K562 (cell line): ENCODE results near the gene ACHE. TPM values are rescaled to one million over a fixed set of nuclear protein-coding genes. Genes with fewer than 3 reads are reported as not detected.

Source experiments
- ATAC-seq: fragments of 200-7000 bp; cut with Tn5 transposase; 3 replicates; pipeline ENCODE4 v1.9.1; 2020; ENCODE audit warnings: moderate library complexity
- BruUV-seq: library from RNA; stranded (reverse); fragments of 400-500 nt; replicated peaks from 2 replicates; lab custom pipeline; 2021; lab: Mats Ljungman, UMichigan
- CTCF ChIA-PET: fragments of 300-600 bp; formaldehyde crosslinking; extraction: SDS; loops from one replicate; lab custom pipeline; 2021; ENCODE audit warnings: low intra/inter-chr PET ratio; lab: Yijun Ruan, JAX
- POLR2A ChIA-PET: fragments of 300-600, 350-650 bp; sonication (Branson Sonifier 250); formaldehyde crosslinking; extraction: SDS; loops from one replicate; lab custom pipeline; 2021; ENCODE audit warnings: antibody characterized with exemption, inconsistent platforms; lab: Yijun Ruan, JAX
- DNase-seq, 4 experiments: peaks; one replicate each; pipeline versions ENCODE4 v3.0.0 to v3.0.0-alpha.2; 2011 to 2018; ENCODE audit warnings: low spot score in 3 of 4, mixed read lengths in 3 of 4; ENCODE audit errors: extremely low read depth in 1 of 4
- FAIRE-seq: peaks from 2 replicates; lab custom pipeline; 2011; peaks lifted over from hg19 to GRCh38; lab: Jason Lieb, UNC
- H2AFZ ChIP-seq: 2 replicates; pipeline ENCODE4 v1.6.0; 2011; ENCODE audit warnings: low read depth, low read length, control low read depth, inconsistent platforms
- H3K27ac ChIP-seq: fragments of 200-600 bp; 3 replicates; pipeline ENCODE4 v1.8.0; 2011; ENCODE audit warnings: low read depth, mild to moderate bottlenecking, control low read depth, inconsistent platforms, low read length, moderate library complexity, mixed read lengths; ENCODE audit errors: extremely low read depth
- H3K27me3 ChIP-seq, 2 experiments: fragments of 300-600 bp in 1 of 2; 2 replicates in 1 of 2; 3 replicates in 1 of 2; pipeline versions ENCODE4 v1.6.0 to v1.8.0; 2011; ENCODE audit warnings: inconsistent platforms in 2 of 2, low read length in 2 of 2, mild to moderate bottlenecking in 1 of 2, mixed read lengths in 1 of 2, moderate library complexity in 1 of 2; ENCODE audit not compliant: control insufficient read depth in 2 of 2, insufficient read depth in 2 of 2
- H3K36me3 ChIP-seq: fragments of 300-600 bp; 3 replicates; pipeline ENCODE4 v1.8.0; 2011; ENCODE audit warnings: mild to moderate bottlenecking, low read length, inconsistent platforms; ENCODE audit not compliant: control insufficient read depth, insufficient read depth
- H3K4me1 ChIP-seq, 2 experiments: fragments of 200-600 bp in 1 of 2; replicated peaks in 1 of 2; 2 replicates in 1 of 2; 3 replicates in 1 of 2; pipeline versions ENCODE4 v1.5.1 to v1.8.0; 2011; ENCODE audit warnings: inconsistent platforms in 2 of 2, low read length in 2 of 2, mild to moderate bottlenecking in 1 of 2, mixed read lengths in 1 of 2, moderate library complexity in 1 of 2; ENCODE audit not compliant: control insufficient read depth in 2 of 2, insufficient read depth in 2 of 2
- H3K4me2 ChIP-seq: 2 replicates; pipeline ENCODE4 v1.6.1; 2011; ENCODE audit warnings: low read length, control low read depth, inconsistent platforms, mixed read lengths; ENCODE audit not compliant: insufficient read depth
- H3K4me3 ChIP-seq: fragments of 200-600 bp; sonication (generic), shearing (Covaris generic); 2 replicates; pipeline ENCODE4 v1.5.1; 2016; ENCODE audit warnings: control low read depth, inconsistent platforms
- H3K79me2 ChIP-seq: fragments of 200-600 bp; 3 replicates; pipeline ENCODE4 v1.8.0; 2011; ENCODE audit warnings: low read length, inconsistent platforms; ENCODE audit not compliant: control insufficient read depth, insufficient read depth
- H3K9ac ChIP-seq, 2 experiments: 2 replicates each; pipeline versions ENCODE4 v1.6.0 to v1.6.1; 2011; ENCODE audit warnings: low read depth in 2 of 2, low read length in 2 of 2, control low read depth in 1 of 2, inconsistent platforms in 1 of 2, mild to moderate bottlenecking in 1 of 2, mixed read lengths in 1 of 2; ENCODE audit not compliant: insufficient read depth in 1 of 2
- H3K9me1 ChIP-seq: one replicate; pipeline ENCODE4 v1.6.0; 2011; ENCODE audit warnings: inconsistent platforms, mild to moderate bottlenecking, low read length, moderate library complexity; ENCODE audit not compliant: control insufficient read depth, insufficient read depth
- H3K9me3 ChIP-seq: replicated peaks from 2 replicates; pipeline ENCODE4 v1.5.1; 2011; ENCODE audit warnings: low read depth, low read length, inconsistent platforms; ENCODE audit not compliant: control insufficient read depth, insufficient read depth
- H4K20me1 ChIP-seq: replicated peaks from 2 replicates; pipeline ENCODE4 v1.6.1; 2011; ENCODE audit warnings: low read length, inconsistent platforms, mixed read lengths; ENCODE audit not compliant: control insufficient read depth, insufficient read depth
- ARHGAP35 ChIP-seq: fragments of 450-650 bp; IDR thresholded peaks from 2 replicates; pipeline ENCODE4 v1.6.1; 2018; ENCODE audit not compliant: partially characterized antibody
- BHLHE40 ChIP-seq: IDR thresholded peaks from 2 replicates; pipeline ENCODE4 v1.6.1; 2011; ENCODE audit warnings: low read length, improper control_type of control experiment
- CHD1 ChIP-seq: fragments of 200-600 bp; sonication (generic); IDR thresholded peaks from one replicate; pipeline ENCODE4 v1.6.1; 2012; ENCODE audit warnings: mild to moderate bottlenecking, moderate library complexity, low read length, inconsistent platforms
- CREB1 ChIP-seq, 2 experiments: sonication (generic) in 1 of 2; formaldehyde crosslinking in 1 of 2; IDR thresholded peaks; 2 replicates each; pipeline versions ENCODE4 v1.6.1 to v1.8.0; 2012 to 2022; ENCODE audit warnings: inconsistent platforms in 1 of 2, mild to moderate bottlenecking in 1 of 2, missing genetic modification reagents in 1 of 2, moderate library complexity in 1 of 2
- ELF1 ChIP-seq: fragments of 200-800 bp; sonication (Bioruptor generic); IDR thresholded peaks from 2 replicates; pipeline ENCODE4 v1.6.1; 2016; ENCODE audit warnings: missing genetic modification characterization, missing compliant biosample characterization
- EP300 ChIP-seq: IDR thresholded peaks from 2 replicates; pipeline ENCODE4 v1.6.1; 2012; ENCODE audit warnings: low read length, improper control_type of control experiment
- ESRRA ChIP-seq: fragments of 450-650 bp; IDR thresholded peaks from 2 replicates; pipeline ENCODE4 v1.6.1; 2014; ENCODE audit warnings: low read depth, mild to moderate bottlenecking, moderate library complexity, borderline replicate concordance
- MAZ ChIP-seq, 2 experiments: fragments of 450-650 bp in 1 of 2; sonication (generic) in 1 of 2; formaldehyde crosslinking; IDR thresholded peaks in 1 of 2; conservative IDR thresholded peaks in 1 of 2; 2 replicates each; pipeline versions ENCODE4 v1.4.0 to v1.5.0; 2020; ENCODE audit warnings: mild to moderate bottlenecking in 1 of 2, missing genetic modification reagents in 1 of 2
- MECOM ChIP-seq: fragments of 250-450 bp; sonication (Bioruptor Pico); IDR thresholded peaks from 2 replicates; pipeline ENCODE4 v1.8.0; 2022; ENCODE audit warnings: inconsistent platforms
- MTA2 ChIP-seq: fragments of 450-650 bp; IDR thresholded peaks from 2 replicates; pipeline ENCODE4 v1.6.1; 2016; ENCODE audit warnings: low read depth
- MXI1 ChIP-seq: IDR thresholded peaks from 2 replicates; pipeline ENCODE4 v1.6.1; 2011; ENCODE audit warnings: low read depth, mild to moderate bottlenecking, improper control_type of control experiment, low read length
- SMAD4 ChIP-seq: fragments of 250-450 bp; sonication (Bioruptor Pico); conservative IDR thresholded peaks from 2 replicates; pipeline ENCODE4 v1.8.0; 2021; ENCODE audit warnings: inconsistent platforms, mild to moderate bottlenecking, moderate library complexity
- SOX6 ChIP-seq: fragments of 450-650 bp; IDR thresholded peaks from 2 replicates; pipeline ENCODE4 v1.6.1; 2014; ENCODE audit warnings: mild to moderate bottlenecking
- SP2 ChIP-seq: IDR thresholded peaks from 2 replicates; pipeline ENCODE4 v1.6.1; 2011; ENCODE audit warnings: mild to moderate bottlenecking, low read depth, low read length, moderate library complexity; ENCODE audit not compliant: poor library complexity, severe bottlenecking; ENCODE audit errors: extremely low read depth
- SRSF1 ChIP-seq: fragments of 200-400 bp; formaldehyde crosslinking; IDR thresholded peaks from 2 replicates; pipeline ENCODE4 v1.6.1; 2017; ENCODE audit warnings: mild to moderate bottlenecking, low read depth, low read length, moderate library complexity
- TRIM24 ChIP-seq, 2 experiments: fragments of 450-650 bp; IDR thresholded peaks; 2 replicates each; pipeline ENCODE4 v1.6.1; 2016
- ZNF12 ChIP-seq: sonication (generic); formaldehyde crosslinking; IDR thresholded peaks from 2 replicates; pipeline ENCODE4 v1.4.0; 2020; ENCODE audit warnings: mild to moderate bottlenecking, missing genetic modification reagents
- ZNF436 ChIP-seq: fragments of 250-450, 450-650 bp; sonication (Bioruptor Pico); formaldehyde crosslinking; IDR thresholded peaks from 2 replicates; pipeline ENCODE4 v1.7.0; 2020; ENCODE audit warnings: mild to moderate bottlenecking
- whole genome bisulfite sequencing: fragments of 100-300 bp; shearing (Covaris generic); methylation state at CpG from one replicate; pipeline ENCODE4 v1.1.6; 2016; ENCODE audit warnings: low coverage, mixed read lengths; ENCODE audit not compliant: insufficient coverage; ENCODE audit errors: missing lambda C conversion rate; 5-methylcytosine and 5-hydroxymethylcytosine counted together
- in situ Hi-C: fragments of 300-500 bp; cut with MboI; formaldehyde crosslinking; loops from 4 replicates; pipeline ENCODE4 v1.15.0; 2018; ENCODE audit warnings: inconsistent platforms, mixed read lengths
- intact Hi-C: fragments of 100-400 bp; cut with micrococcal nuclease; formaldehyde crosslinking; loops from 2 replicates; pipeline ENCODE4 v1.14.2; 2022
- polyA plus RNA-seq, 8 experiments: library from polyadenylated mRNA; depleted of rRNA in 4 of 8; stranded (reverse) in 5 of 8; unstranded in 3 of 8; fragments of >200 nt; fragmentation: Nextera tagmentation in 2 of 8; fragmentation: Illumina TruSeq in 1 of 8; extraction: Ambion mirVana in 2 of 8; extraction: Trizol in 1 of 8; gene quantifications; 2 replicates each; pipeline versions ENCODE4 v1.2.1 to v1.2.3, GENCODE V29; 2011 to 2014; ENCODE audit warnings: inconsistent platforms in 1 of 8, missing spikeins in 1 of 8
- total RNA-seq, 7 experiments: library from RNA; depleted of rRNA in 6 of 7; stranded (reverse); fragments of >200 nt in 6 of 7; fragmentation: Illumina TruSeq in 2 of 7; extraction: Trizol in 2 of 7; gene quantifications; 2 replicates each; pipeline versions ENCODE4 v1.2.1 to v1.2.3, GENCODE V29; 2011 to 2021; ENCODE audit warnings: low replicate concordance in 1 of 7
- TF ChIP-seq, protein P1 (sequence below): fragments of 450-650 bp; IDR thresholded peaks from 2 replicates; pipeline ENCODE4 v1.6.1; 2016; ENCODE audit warnings: mild to moderate bottlenecking

The ACHE gene
- total and polyA plus RNA-seq, 9 of the 15 experiments (the other 6 are each of a cell fraction or from before 2014, with no cell fraction given), result 0.04 to 8.8 (median 1.9) TPM

DNA sequence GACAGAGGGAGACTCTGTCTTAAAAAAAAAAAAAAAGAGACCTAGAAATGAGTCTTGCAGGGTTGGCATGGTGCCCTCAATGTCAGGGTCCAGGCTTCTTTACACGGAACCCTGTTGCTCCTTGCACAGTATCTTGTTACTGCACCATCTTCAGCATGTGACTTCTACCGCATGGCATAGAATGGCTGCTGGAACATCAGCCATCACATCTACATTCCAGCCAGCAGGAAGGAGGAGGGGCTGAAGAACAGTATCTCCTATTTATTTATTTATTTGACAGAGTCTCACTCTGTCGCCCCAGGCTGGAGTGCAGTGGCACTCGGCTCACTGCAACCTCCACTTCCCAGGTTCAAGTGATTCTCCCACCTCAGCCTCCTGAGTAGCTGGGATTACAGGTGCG, 3.7 kb upstream of the ACHE start (continued):
- no peak for TF ChIP-seq SMAD4 (CRISPR knock-in tag)

DNA sequence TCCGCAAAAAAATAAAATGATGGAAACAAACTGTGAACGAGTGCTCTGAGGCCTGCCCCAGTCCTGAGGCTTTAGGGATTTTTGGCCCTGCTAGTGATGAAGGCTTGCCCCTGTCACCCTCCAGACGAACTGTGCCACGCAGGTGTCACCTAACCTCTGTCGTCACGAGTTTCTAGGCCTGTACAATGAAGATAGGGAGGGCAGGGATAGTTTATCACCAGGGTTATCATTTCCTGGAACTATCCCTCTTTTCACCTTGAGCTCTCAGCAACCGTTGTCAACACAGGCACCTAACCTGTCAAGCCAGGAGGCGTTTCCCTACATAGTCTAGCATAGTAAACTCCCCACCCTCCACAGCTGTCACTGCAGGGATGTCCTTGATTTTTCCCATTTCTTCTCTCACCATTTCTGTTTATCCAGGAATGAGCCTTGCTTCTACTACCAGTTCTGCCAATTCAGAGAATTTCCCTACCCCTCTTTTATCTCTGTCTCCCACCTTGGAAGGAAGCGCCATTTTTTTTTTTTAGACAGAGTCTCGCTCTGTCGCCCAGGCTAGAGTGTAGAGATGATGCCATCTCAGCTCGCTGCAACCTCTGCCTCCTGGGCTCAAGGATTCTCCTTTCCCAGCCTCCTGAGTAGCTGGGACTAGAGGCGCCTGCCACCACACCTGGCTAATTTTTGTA, 2.2 kb upstream of the ACHE start:
- intact Hi-C loops (loop anchor here (1.0 to 5.0 kb wide), 6 partner anchors 68 to 384 kb away; no protein-coding TSS in a partner anchor), in situ Hi-C loops (no loop called here)
- ATAC-seq, result peak; percentile 25
- CTCF ChIA-PET, result interaction anchor here (0.5 to 3.1 kb wide), 5 partner anchors 162 to 294 kb away, joined by 3 to 44 read pairs (median 3); no protein-coding TSS in a partner anchor
- peak; percentile 68 to 83 (median 73) for DNase-seq
- peak overlapping the region; percentile 21; the same call in 1 of the 2 replicates for H2AFZ ChIP-seq
- H3K9ac ChIP-seq, result peak overlapping the region; percentile 6 to 86; a peak in 1 of 4 replicates
- H3K27me3 ChIP-seq, result no peaks in the 10 kb centered on the region
- no peaks in the 10 kb centered on the region; the same call in 2 of the 3 replicates for H3K79me2 ChIP-seq
- no peak overlapping the region for H3K4me3 ChIP-seq
- peaks cover 30 to 62% of the 10 kb centered on the region in 2 experiments for H3K4me1 ChIP-seq
- peak; percentile 82 for FAIRE-seq
- no peaks in the 10 kb centered on the region for H3K9me3 ChIP-seq
- peak overlapping the region; percentile 51 for H3K4me2 ChIP-seq
- H3K27ac ChIP-seq, result peak overlapping the region; percentile 48
- BruUV-seq, result no TSS peak
- H4K20me1 ChIP-seq, result no peaks in the 10 kb centered on the region
- POLR2A ChIA-PET, result interaction anchor here (0.6 to 2.1 kb wide), 8 partner anchors 8 to 169 kb away, joined by 3 to 7 read pairs (median 3); partner anchors contain the start of genes SRRT and UFSP1
- WGBS, result 11% methylated on average over 12 of the region's 13 CpGs
- H3K36me3 ChIP-seq, result no peaks in the 10 kb centered on the region
- H3K9me1 ChIP-seq, result no peaks in the 10 kb centered on the region
- TF ChIP-seq, protein P1, sequence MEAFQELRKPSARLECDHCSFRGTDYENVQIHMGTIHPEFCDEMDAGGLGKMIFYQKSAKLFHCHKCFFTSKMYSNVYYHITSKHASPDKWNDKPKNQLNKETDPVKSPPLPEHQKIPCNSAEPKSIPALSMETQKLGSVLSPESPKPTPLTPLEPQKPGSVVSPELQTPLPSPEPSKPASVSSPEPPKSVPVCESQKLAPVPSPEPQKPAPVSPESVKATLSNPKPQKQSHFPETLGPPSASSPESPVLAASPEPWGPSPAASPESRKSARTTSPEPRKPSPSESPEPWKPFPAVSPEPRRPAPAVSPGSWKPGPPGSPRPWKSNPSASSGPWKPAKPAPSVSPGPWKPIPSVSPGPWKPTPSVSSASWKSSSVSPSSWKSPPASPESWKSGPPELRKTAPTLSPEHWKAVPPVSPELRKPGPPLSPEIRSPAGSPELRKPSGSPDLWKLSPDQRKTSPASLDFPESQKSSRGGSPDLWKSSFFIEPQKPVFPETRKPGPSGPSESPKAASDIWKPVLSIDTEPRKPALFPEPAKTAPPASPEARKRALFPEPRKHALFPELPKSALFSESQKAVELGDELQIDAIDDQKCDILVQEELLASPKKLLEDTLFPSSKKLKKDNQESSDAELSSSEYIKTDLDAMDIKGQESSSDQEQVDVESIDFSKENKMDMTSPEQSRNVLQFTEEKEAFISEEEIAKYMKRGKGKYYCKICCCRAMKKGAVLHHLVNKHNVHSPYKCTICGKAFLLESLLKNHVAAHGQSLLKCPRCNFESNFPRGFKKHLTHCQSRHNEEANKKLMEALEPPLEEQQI, result no peak
- no peak for TF ChIP-seq ARHGAP35
- TF ChIP-seq SOX6, result peak; percentile 37; the same call in 1 of the 2 replicates
- 0 out of 2 replicates have a peak, but pooled peaks have one; percentile 25 for TF ChIP-seq BHLHE40
- TF ChIP-seq MECOM (CRISPR knock-in tag), result 0 out of 2 replicates have a peak, but pooled peaks have one; percentile 12
- no peak for TF ChIP-seq ZNF12 (CRISPR knock-in tag)
- TF ChIP-seq MAZ (CRISPR knock-in tag; conservative IDR thresholded peaks at IDR 0.05 in 1 of 2, IDR thresholded peaks at IDR 0.05 in 1 of 2), result no peak
- peak; percentile 23; the same call in 1 of the 2 replicates for TF ChIP-seq ESRRA
- 0 out of 2 replicates have a peak, but pooled peaks have one; percentile 23 for TF ChIP-seq CREB1 (IDR thresholded peaks at IDR 0.05)
- TF ChIP-seq CREB1 (CRISPR knock-in tag; IDR thresholded peaks at IDR 0.05), result no peak
- TF ChIP-seq EP300, result peak; percentile 73
- TF ChIP-seq CHD1, result no peak
- no peak for TF ChIP-seq SRSF1
- TF ChIP-seq TRIM24 (IDR thresholded peaks at IDR 0.05), result peak; percentile 37 to 75; a peak in 3 of 4 replicates
- no peak for TF ChIP-seq SP2
- no peak for TF ChIP-seq ZNF436 (CRISPR knock-in tag)
- TF ChIP-seq ELF1 (tag), result no peak
- TF ChIP-seq MXI1, result peak; percentile 74
- peak; percentile 23; the same call in 1 of the 2 replicates for TF ChIP-seq MTA2
